ENCODE data around the gene SYNE2. TPM values are rescaled to one million over a fixed set of nuclear protein-coding genes. Genes with fewer than 3 reads are reported as not detected.
"Not testable (repeated sequence)": the region's sequence is repeated elsewhere in the genome, so short reads cannot be mapped to it uniquely, and the experiment has no call there.

Gene SYNE2
- total RNA-seq, 1 donor from 2014 or later = 518 TPM

DNA sequence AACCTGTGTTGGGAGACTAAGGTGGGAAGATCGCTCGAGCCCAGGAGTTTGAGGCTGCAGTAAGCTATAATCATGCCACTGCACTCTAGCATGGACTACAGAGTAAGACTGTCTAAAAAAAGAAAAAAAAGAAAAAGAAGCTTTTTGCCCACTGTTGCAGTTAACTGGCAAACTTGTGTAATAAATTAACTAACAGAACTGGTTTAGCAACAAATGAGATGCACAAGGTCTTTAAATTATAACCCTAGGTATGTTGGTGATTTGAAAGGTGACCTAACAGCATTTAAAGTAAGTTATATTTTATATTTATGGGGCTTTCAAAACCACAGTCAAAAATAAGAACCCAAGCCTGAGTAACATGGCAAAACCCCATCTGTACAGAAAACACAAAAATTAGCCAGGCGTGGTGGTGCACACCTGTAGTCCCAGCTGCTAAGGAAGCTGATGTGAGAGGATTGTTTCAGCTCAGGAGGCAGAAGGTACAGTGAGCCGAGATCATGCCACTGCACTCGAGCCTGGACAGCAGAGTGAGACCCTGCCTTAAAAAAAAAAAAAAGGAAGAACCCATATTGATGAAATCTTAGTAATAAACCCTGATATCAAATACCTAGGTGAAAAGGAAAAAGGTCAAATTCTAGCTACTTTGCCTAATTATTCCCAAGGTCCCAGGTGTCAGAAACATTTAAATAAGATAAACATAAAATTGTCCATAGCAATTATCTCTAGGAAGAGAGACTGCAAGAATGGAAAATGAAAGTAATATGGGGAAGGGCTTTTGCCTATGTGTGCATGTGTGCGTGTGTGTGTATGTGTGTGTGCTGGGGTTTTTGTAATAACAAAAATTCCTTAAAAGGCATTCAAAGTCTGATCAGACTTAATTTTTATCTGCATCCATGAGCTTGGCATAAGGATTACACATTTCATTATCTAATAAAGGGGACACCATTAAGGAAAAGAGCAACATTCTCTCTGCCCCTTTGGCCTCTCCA lies 15.4 kb downstream of the SYNE2 start:
- intact Hi-C loops (cut with DNase I) = no loop called here
- TF ChIP-seq, protein P1, sequence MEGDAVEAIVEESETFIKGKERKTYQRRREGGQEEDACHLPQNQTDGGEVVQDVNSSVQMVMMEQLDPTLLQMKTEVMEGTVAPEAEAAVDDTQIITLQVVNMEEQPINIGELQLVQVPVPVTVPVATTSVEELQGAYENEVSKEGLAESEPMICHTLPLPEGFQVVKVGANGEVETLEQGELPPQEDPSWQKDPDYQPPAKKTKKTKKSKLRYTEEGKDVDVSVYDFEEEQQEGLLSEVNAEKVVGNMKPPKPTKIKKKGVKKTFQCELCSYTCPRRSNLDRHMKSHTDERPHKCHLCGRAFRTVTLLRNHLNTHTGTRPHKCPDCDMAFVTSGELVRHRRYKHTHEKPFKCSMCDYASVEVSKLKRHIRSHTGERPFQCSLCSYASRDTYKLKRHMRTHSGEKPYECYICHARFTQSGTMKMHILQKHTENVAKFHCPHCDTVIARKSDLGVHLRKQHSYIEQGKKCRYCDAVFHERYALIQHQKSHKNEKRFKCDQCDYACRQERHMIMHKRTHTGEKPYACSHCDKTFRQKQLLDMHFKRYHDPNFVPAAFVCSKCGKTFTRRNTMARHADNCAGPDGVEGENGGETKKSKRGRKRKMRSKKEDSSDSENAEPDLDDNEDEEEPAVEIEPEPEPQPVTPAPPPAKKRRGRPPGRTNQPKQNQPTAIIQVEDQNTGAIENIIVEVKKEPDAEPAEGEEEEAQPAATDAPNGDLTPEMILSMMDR (IDR thresholded peaks at IDR 0.05) = no peak
- no peak for DNase-seq (ENCODE audit: low spot score in 2 of 2)
- Histone ChIP-seq H3K9me3 (no peaks in the 10 kb centered on the region), H3K27me3 (no peaks in the 10 kb centered on the region), H3K4me1 (peaks cover 0 to 11% of the 10 kb centered on the region in 2 donors), H3K4me3 (no peak overlapping the region), H3K36me3 (no peaks in the 10 kb centered on the region), H3K27ac (peak overlapping the region in 1 of 2 donors; percentile 31)

GRCh38 chr14:63869940-63870752 lies 17.3 kb downstream of the SYNE2 start:
- intact Hi-C loops (cut with DNase I) = not testable (repeated sequence)

DNA sequence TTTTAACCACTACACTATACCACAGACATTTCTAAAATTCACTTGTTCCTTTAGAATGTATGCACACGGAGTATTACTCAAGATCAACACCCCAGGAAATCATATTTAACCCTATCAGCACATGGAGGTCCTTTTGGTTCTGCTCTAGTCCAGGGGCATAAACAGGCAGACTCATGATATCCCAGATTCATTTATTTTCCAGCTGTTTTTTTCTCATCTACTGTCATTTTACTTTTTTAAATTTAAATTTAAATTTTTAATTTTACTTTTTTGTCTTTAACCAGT lies 17.9 kb downstream of the SYNE2 start:
- H3K9me3 ChIP-seq; H3K4me3 ChIP-seq; DNase-seq (ENCODE audit: low spot score in 2 of 2); intact Hi-C loops (cut with DNase I); H3K36me3 ChIP-seq; H3K27me3 ChIP-seq: not testable (repeated sequence)
- H3K4me1 ChIP-seq = peaks cover 13 to 31% of the 10 kb centered on the region in 2 donors
- peak overlapping the region in 1 of 2 donors; percentile 0 for H3K27ac ChIP-seq

More at GRCh38 chr14:63869940-63870752, 17.3 kb downstream of the SYNE2 start:
- H3K4me1 ChIP-seq = peaks cover 8 to 26% of the 10 kb centered on the region in 2 donors
- not testable (repeated sequence) for H3K4me3 ChIP-seq; H3K36me3 ChIP-seq; DNase-seq (ENCODE audit: low spot score in 2 of 2); H3K27ac ChIP-seq; H3K9me3 ChIP-seq; H3K27me3 ChIP-seq

GRCh38 chr14:63874223-63874622 lies 21.4 kb downstream of the SYNE2 start:
- intact Hi-C loops (cut with DNase I) = no loop called here
- H3K27me3 ChIP-seq = no peaks in the 10 kb centered on the region
- peaks cover 20 to 54% of the 10 kb centered on the region in 2 donors for H3K4me1 ChIP-seq
- no peaks in the 10 kb centered on the region for H3K9me3 ChIP-seq
- no peak overlapping the region for H3K4me3 ChIP-seq
- TF ChIP-seq, protein P1 (IDR thresholded peaks at IDR 0.05) = no peak
- peak overlapping the region; percentile 82 to 94 for H3K27ac ChIP-seq
- no peaks in the 10 kb centered on the region for H3K36me3 ChIP-seq
- DNase-seq (ENCODE audit: low spot score in 2 of 2) = no peak

GRCh38 chr14:63875311-63875710 lies 22.5 kb downstream of the SYNE2 start:
- H3K27ac ChIP-seq = peak overlapping the region; percentile 82 to 94
- no peak overlapping the region for H3K4me3 ChIP-seq
- no peaks in the 10 kb centered on the region for H3K27me3 ChIP-seq
- intact Hi-C loops (cut with DNase I) = no loop called here
- TF ChIP-seq, protein P1 (IDR thresholded peaks at IDR 0.05) = no peak
- H3K9me3 ChIP-seq = no peaks in the 10 kb centered on the region
- H3K4me1 ChIP-seq = peaks cover 20 to 51% of the 10 kb centered on the region in 2 donors
- DNase-seq (ENCODE audit: low spot score in 2 of 2) = peak in 1 of 2 donors; percentile 77
- H3K36me3 ChIP-seq = no peaks in the 10 kb centered on the region

- TF ChIP-seq, protein P1 (IDR thresholded peaks at IDR 0.05) = no peak
- Histone ChIP-seq H3K9me3 (no peaks in the 10 kb centered on the region), H3K27me3 (no peaks in the 10 kb centered on the region), H3K36me3 (no peaks in the 10 kb centered on the region), H3K27ac (peak overlapping the region; percentile 82 to 94), H3K4me1 (peaks cover 20 to 51% of the 10 kb centered on the region in 2 donors), H3K4me3 (peak overlapping the region in 1 of 2 donors; percentile 23)
- intact Hi-C loops (cut with DNase I) = loop anchor here (2.0 kb wide), 1 partner anchor 25 kb away; the partner anchor contains the start of gene SYNE2
- DNase-seq (ENCODE audit: low spot score in 2 of 2) = no peak
Observed at GRCh38 chr14:63877550-63877939, 24.7 kb downstream of the SYNE2 start.

Data from ascending aorta (tissue), 2 donors.